H9 (cell line): ENCODE data around the gene WIPF1. TPM values are rescaled to one million over a fixed set of nuclear protein-coding genes. Genes with fewer than 3 reads are reported as not detected.

ENCODE experiments used
- DNase-seq: peaks from one replicate; pipeline ENCODE4 v3.0.0-alpha.2; 2017
- H2AFZ ChIP-seq: one replicate; pipeline ENCODE4 v1.6.1; 2013; ENCODE audit warnings: mild to moderate bottlenecking, low read length, control low read depth, moderate library complexity
- H2AK5ac ChIP-seq: 2 replicates; pipeline ENCODE4 v1.6.1; 2013; ENCODE audit warnings: low read length, control low read depth, mixed read lengths; ENCODE audit not compliant: insufficient read length
- H2BK120ac ChIP-seq: one replicate; pipeline ENCODE4 v1.6.1; 2013; ENCODE audit warnings: low read depth, mild to moderate bottlenecking, low read length, control low read depth, inconsistent platforms; ENCODE audit not compliant: poor library complexity, severe bottlenecking
- H2BK12ac ChIP-seq: 2 replicates; pipeline ENCODE4 v1.6.1; 2013; ENCODE audit warnings: low read length, control low read depth, mixed read lengths, low read depth; ENCODE audit not compliant: insufficient read length
- H2BK15ac ChIP-seq: 2 replicates; pipeline ENCODE4 v1.6.1; 2013; ENCODE audit warnings: low read depth, low read length, control low read depth
- H2BK20ac ChIP-seq: one replicate; pipeline ENCODE4 v1.6.1; 2013; ENCODE audit warnings: low read depth, mild to moderate bottlenecking, low read length, control low read depth, inconsistent platforms; ENCODE audit not compliant: poor library complexity, severe bottlenecking
- H2BK5ac ChIP-seq: 2 replicates; pipeline ENCODE4 v1.6.1; 2013; ENCODE audit warnings: low read length, control low read depth, mixed read lengths; ENCODE audit not compliant: insufficient read length
- H3K14ac ChIP-seq: 2 replicates; pipeline ENCODE4 v1.6.1; 2013; ENCODE audit warnings: low read length, control low read depth; ENCODE audit not compliant: insufficient read depth
- H3K18ac ChIP-seq: 2 replicates; pipeline ENCODE4 v1.6.1; 2013; ENCODE audit warnings: low read depth, mild to moderate bottlenecking, mixed read lengths, low read length, control low read depth; ENCODE audit not compliant: insufficient read length
- H3K23ac ChIP-seq: 2 replicates; pipeline ENCODE4 v1.6.1; 2013; ENCODE audit warnings: low read length, control low read depth, mixed read lengths, low read depth; ENCODE audit not compliant: insufficient read length
- H3K23me2 ChIP-seq: 2 replicates; pipeline ENCODE4 v1.6.1; 2013; ENCODE audit warnings: low read depth, mild to moderate bottlenecking, mixed read lengths, low read length, control low read depth; ENCODE audit not compliant: insufficient read length, poor library complexity, severe bottlenecking
- H3K27ac ChIP-seq: 2 replicates; pipeline ENCODE4 v1.5.1; 2013; ENCODE audit warnings: low read length, control low read depth, mixed read lengths, low read depth; ENCODE audit not compliant: insufficient read length
- H3K27me3 ChIP-seq: 2 replicates; pipeline ENCODE4 v1.6.1; 2013; ENCODE audit warnings: low read length, control low read depth, inconsistent platforms; ENCODE audit not compliant: insufficient read depth
- H3K4ac ChIP-seq: 2 replicates; pipeline ENCODE4 v1.6.1; 2013; ENCODE audit warnings: low read depth, mild to moderate bottlenecking, control low read depth, inconsistent platforms, low read length, moderate library complexity
- H3K4me1 ChIP-seq: 2 replicates; pipeline ENCODE4 v1.6.1; 2013; ENCODE audit warnings: low read length, control low read depth, inconsistent platforms; ENCODE audit not compliant: insufficient read depth
- H3K4me2 ChIP-seq: 2 replicates; pipeline ENCODE4 v1.6.1; 2013; ENCODE audit warnings: low read length, control low read depth, mixed read lengths; ENCODE audit not compliant: insufficient read length, insufficient read depth
- H3K56ac ChIP-seq: 2 replicates; pipeline ENCODE4 v1.6.1; 2013; ENCODE audit warnings: low read depth, mild to moderate bottlenecking, mixed read lengths, low read length, control low read depth; ENCODE audit not compliant: insufficient read length
- H3K79me1 ChIP-seq: 2 replicates; pipeline ENCODE4 v1.6.1; 2013; ENCODE audit warnings: low read depth, mild to moderate bottlenecking, moderate library complexity, low read length, control low read depth, inconsistent platforms; ENCODE audit not compliant: insufficient read depth, poor library complexity, severe bottlenecking
- H3K79me2 ChIP-seq: 2 replicates; pipeline ENCODE4 v1.6.1; 2013; ENCODE audit warnings: low read length, control low read depth, inconsistent platforms; ENCODE audit not compliant: insufficient read depth
- H3K9ac ChIP-seq: 2 replicates; pipeline ENCODE4 v1.6.1; 2013; ENCODE audit warnings: low read length, control low read depth, mixed read lengths; ENCODE audit not compliant: insufficient read length; ENCODE audit errors: extremely low read depth
- H3K9me3 ChIP-seq: one replicate; pipeline ENCODE4 v1.6.1; 2013; ENCODE audit warnings: low read depth, low read length, inconsistent platforms; ENCODE audit not compliant: control insufficient read depth
- H3T11ph ChIP-seq: one replicate; pipeline ENCODE4 v1.6.1; 2013; ENCODE audit warnings: mild to moderate bottlenecking, low read length, control low read depth, inconsistent platforms
- H4K20me1 ChIP-seq: one replicate; pipeline ENCODE4 v1.6.1; 2013; ENCODE audit not compliant: control insufficient read depth, insufficient read length, insufficient read depth
- H4K5ac ChIP-seq: 2 replicates; pipeline ENCODE4 v1.6.1; 2013; ENCODE audit warnings: low read depth, mild to moderate bottlenecking, mixed read lengths, low read length, control low read depth; ENCODE audit not compliant: insufficient read length
- H4K8ac ChIP-seq: replicated peaks from 2 replicates; pipeline ENCODE4 v1.6.1; 2013; ENCODE audit warnings: low read length, control low read depth, mixed read lengths, low read depth; ENCODE audit not compliant: insufficient read length
- H4K91ac ChIP-seq: 2 replicates; pipeline ENCODE4 v1.6.1; 2013; ENCODE audit warnings: low read depth, mild to moderate bottlenecking, moderate library complexity, mixed read lengths, low read length, control low read depth; ENCODE audit not compliant: insufficient read length
- H3K27ac Mint-ChIP-seq, 3 experiments: 2 replicates in 2 of 3; 3 replicates in 1 of 3; pipeline ENCODE4 v1.8.0; 2020 to 2021; ENCODE audit warnings: mixed read lengths in 3 of 3, mild to moderate bottlenecking in 1 of 3, moderate library complexity in 1 of 3
- H3K27me3 Mint-ChIP-seq: 2 replicates; pipeline ENCODE4 v1.8.0; 2021; ENCODE audit warnings: low read depth, mild to moderate bottlenecking, moderate library complexity, mixed read lengths
- H3K36me3 Mint-ChIP-seq, 3 experiments: 2 replicates in 2 of 3; 3 replicates in 1 of 3; pipeline ENCODE4 v1.8.0; 2020 to 2021; ENCODE audit warnings: low read depth in 3 of 3, mixed read lengths in 3 of 3; ENCODE audit not compliant: insufficient read depth in 1 of 3
- H3K4me1 Mint-ChIP-seq, 2 experiments: 2 replicates each; pipeline ENCODE4 v1.8.0; 2020; ENCODE audit warnings: mixed read lengths in 2 of 2
- H3K4me3 Mint-ChIP-seq, 2 experiments: 2 replicates in 1 of 2; 3 replicates in 1 of 2; pipeline ENCODE4 v1.8.0; 2020 to 2021; ENCODE audit warnings: mild to moderate bottlenecking in 2 of 2, mixed read lengths in 2 of 2, moderate library complexity in 1 of 2
- H3K9me3 Mint-ChIP-seq, 2 experiments: 2 replicates in 1 of 2; 3 replicates in 1 of 2; pipeline ENCODE4 v1.8.0; 2020; ENCODE audit warnings: mild to moderate bottlenecking in 2 of 2, mixed read lengths in 2 of 2, moderate library complexity in 1 of 2
- WGBS: extraction: QIAGEN DNeasy Blood & Tissue Kit; methylation state at CpG from one replicate; pipeline ENCODE4 v1.1.7; 2013; ENCODE audit warnings: missing lambda C conversion rate, low lambda C conversion rate, mixed read lengths; ENCODE audit not compliant: insufficient read length; ENCODE audit errors: extremely low coverage; 5-methylcytosine and 5-hydroxymethylcytosine counted together
- total RNA-seq: library from RNA; stranded (reverse); gene quantifications from 2 replicates; pipeline ENCODE4 v1.2.1, GENCODE V29; 2021
- TF ChIP-seq, protein P1 (sequence below): fragments of 200-600 bp; sonication (generic); conservative IDR thresholded peaks from 3 replicates; pipeline ENCODE4 v1.8.0; 2021; ENCODE audit warnings: antibody characterized with exemption, mild to moderate bottlenecking

WIPF1 gene
- total RNA-seq, 1 experiment from 2014 or later: 5.1 TPM

DNA sequence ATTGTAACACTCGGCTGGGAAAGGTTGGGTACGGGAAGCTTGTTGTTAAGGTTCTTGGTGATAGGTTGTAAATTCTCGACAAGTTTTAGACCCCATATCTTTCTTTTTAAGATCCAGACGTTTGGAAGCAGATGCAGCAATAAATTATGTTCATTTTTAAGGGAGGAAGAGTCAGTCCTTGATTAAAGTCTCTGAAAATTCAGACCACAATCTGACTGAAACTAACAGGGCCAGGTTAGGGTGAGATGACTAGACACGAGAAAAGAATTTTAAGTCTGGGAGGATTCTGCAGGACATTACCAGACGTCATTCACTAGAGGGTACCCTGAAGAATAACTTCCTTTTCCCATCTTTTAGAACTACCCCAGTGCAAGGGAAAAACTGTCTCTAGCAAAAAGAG, 16.1 kb downstream of the WIPF1 start:
- no peak overlapping the region for H4K8ac ChIP-seq
- H2BK20ac ChIP-seq: no peak overlapping the region
- H3K9me3 ChIP-seq: no peaks in the 10 kb centered on the region
- peaks cover 11% of the 10 kb centered on the region; the same call in 1 of the 2 replicates for H3K4me1 ChIP-seq
- no peak overlapping the region for H3K4ac ChIP-seq
- H3K9me3 Mint-ChIP-seq: no peaks in the 10 kb centered on the region
- no peak overlapping the region for H3K14ac ChIP-seq
- WGBS: no CpG with 5 or more reads among the region's 6 CpGs
- H2BK15ac ChIP-seq: no peak overlapping the region
- H3K27ac ChIP-seq: no peak overlapping the region
- H3K27ac Mint-ChIP-seq: no peak overlapping the region
- H3K18ac ChIP-seq: no peak overlapping the region
- H3K27me3 ChIP-seq: no peaks in the 10 kb centered on the region
- H2AFZ ChIP-seq: no peak overlapping the region
- no peak for DNase-seq
- H3K4me2 ChIP-seq: no peak overlapping the region
- H2AK5ac ChIP-seq: no peak overlapping the region
- no peak overlapping the region for H2BK12ac ChIP-seq
- H3K79me1 ChIP-seq: no peaks in the 10 kb centered on the region
- no peak overlapping the region for H3K9ac ChIP-seq
- H3K79me2 ChIP-seq: no peaks in the 10 kb centered on the region
- no peak overlapping the region for H4K91ac ChIP-seq
- peaks cover 27 to 29% of the 10 kb centered on the region in 2 experiments for H3K4me1 Mint-ChIP-seq
- no peaks in the 10 kb centered on the region for H3K23me2 ChIP-seq
- H3T11ph ChIP-seq: no peak overlapping the region
- H4K5ac ChIP-seq: no peak overlapping the region
- H3K23ac ChIP-seq: no peak overlapping the region
- H3K56ac ChIP-seq: no peak overlapping the region
- no peaks in the 10 kb centered on the region for H3K27me3 Mint-ChIP-seq
- H3K36me3 Mint-ChIP-seq: no peaks in the 10 kb centered on the region
- H3K4me3 Mint-ChIP-seq: no peak overlapping the region
- H4K20me1 ChIP-seq: no peaks in the 10 kb centered on the region
- H2BK120ac ChIP-seq: no peak overlapping the region
- TF ChIP-seq, protein P1, sequence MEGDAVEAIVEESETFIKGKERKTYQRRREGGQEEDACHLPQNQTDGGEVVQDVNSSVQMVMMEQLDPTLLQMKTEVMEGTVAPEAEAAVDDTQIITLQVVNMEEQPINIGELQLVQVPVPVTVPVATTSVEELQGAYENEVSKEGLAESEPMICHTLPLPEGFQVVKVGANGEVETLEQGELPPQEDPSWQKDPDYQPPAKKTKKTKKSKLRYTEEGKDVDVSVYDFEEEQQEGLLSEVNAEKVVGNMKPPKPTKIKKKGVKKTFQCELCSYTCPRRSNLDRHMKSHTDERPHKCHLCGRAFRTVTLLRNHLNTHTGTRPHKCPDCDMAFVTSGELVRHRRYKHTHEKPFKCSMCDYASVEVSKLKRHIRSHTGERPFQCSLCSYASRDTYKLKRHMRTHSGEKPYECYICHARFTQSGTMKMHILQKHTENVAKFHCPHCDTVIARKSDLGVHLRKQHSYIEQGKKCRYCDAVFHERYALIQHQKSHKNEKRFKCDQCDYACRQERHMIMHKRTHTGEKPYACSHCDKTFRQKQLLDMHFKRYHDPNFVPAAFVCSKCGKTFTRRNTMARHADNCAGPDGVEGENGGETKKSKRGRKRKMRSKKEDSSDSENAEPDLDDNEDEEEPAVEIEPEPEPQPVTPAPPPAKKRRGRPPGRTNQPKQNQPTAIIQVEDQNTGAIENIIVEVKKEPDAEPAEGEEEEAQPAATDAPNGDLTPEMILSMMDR: no peak
- H2BK5ac ChIP-seq: no peak overlapping the region
